Effector memory CD8-positive, alpha-beta T cell (primary cell): ENCODE results near the gene TMEM45B.

Source experiments
- ATAC-seq: fragments of 150-1000 bp; cut with Tn5 transposase; replicated peaks from 2 replicates; pipeline ENCODE4 v1.10.0; 2021; ENCODE audit warnings: mild to moderate bottlenecking, moderate library complexity
- DNase-seq, 3 experiments: peaks; one replicate each; pipeline ENCODE4 v3.0.0; 2021
- H3K27ac Mint-ChIP-seq, 2 donors: one replicate each; pipeline ENCODE4 v1.8.0; 2022; ENCODE audit warnings: mild to moderate bottlenecking in 2 of 2, mixed read lengths in 2 of 2, moderate library complexity in 2 of 2
- H3K27me3 Mint-ChIP-seq, 2 donors: one replicate each; pipeline ENCODE4 v1.8.0; 2022; ENCODE audit warnings: mixed read lengths in 2 of 2
- H3K36me3 Mint-ChIP-seq: one replicate; pipeline ENCODE4 v1.8.0; 2022; ENCODE audit warnings: mild to moderate bottlenecking, moderate library complexity, mixed read lengths; ENCODE audit not compliant: insufficient read depth
- H3K4me1 Mint-ChIP-seq, 2 donors: one replicate each; pipeline ENCODE4 v1.8.0; 2022; ENCODE audit warnings: low read depth in 2 of 2, mixed read lengths in 2 of 2
- H3K4me3 Mint-ChIP-seq, 2 donors: one replicate each; pipeline ENCODE4 v1.8.0; 2022; ENCODE audit warnings: mild to moderate bottlenecking in 2 of 2, mixed read lengths in 2 of 2, moderate library complexity in 2 of 2
- H3K9me3 Mint-ChIP-seq, 2 donors: one replicate each; pipeline ENCODE4 v1.8.0; 2022; ENCODE audit warnings: mixed read lengths in 2 of 2

The TMEM45B gene

DNA sequence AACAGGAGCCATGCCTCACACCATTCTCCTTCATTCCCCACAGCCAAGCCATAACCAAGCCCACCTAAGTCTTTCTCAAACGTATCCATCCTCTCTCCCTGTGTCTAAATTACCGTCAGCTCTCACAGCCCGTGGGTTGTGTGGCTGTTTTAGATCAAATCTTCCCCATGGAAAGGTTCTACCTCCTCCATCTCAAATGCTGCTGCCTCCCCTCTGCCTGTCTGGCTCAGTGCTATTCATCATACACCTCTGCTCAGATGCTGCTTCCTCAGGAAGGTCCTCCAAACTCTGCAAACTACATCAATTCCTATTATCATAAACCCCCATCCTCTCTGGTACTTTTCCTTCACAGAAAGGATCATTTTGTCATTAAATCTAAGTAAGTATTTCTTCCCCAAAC is 64.7 kb downstream of the TMEM45B start:
- no peak for ATAC-seq
- Mint-ChIP-seq H3K4me3 (no peak overlapping the region), H3K4me1 (peaks cover 3% of the 10 kb centered on the region in 2 donors), H3K9me3 (no peaks in the 10 kb centered on the region), H3K36me3 (peaks cover 88% of the 10 kb centered on the region), H3K27me3 (no peaks in the 10 kb centered on the region), H3K27ac (peak overlapping the region; percentile 19 to 33)
- DNase-seq, result no peak

DNA sequence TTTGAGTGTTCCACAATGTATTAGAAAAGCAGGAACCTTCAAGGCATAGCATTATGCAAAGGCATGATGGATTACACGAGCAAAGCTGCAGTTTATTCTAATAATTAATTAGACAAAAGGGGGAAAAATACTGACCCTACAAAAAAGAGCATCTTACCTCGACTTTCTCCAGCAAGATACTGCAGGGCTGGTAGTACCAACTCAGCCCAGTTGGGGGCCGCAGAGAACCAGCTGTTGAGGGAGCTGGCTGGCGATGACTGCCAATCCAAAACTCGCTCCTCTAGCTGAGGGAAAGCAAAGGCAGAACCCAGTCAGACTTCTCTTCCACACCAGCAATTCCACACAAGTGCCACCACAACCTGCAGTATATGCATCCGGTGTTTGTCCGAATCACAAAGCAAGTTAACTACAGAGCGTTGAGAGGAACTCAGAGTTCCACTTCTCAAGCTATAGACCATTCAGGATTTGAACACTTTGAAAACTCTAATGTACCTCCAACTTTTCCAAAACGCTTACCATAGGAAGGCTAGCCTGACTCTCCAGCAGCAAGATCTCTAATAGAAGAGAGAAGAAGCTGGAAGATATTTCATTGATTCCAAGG is 66.0 kb downstream of the TMEM45B start:
- Mint-ChIP-seq H3K4me1 (peaks cover 3% of the 10 kb centered on the region in 2 donors), H3K36me3 (peaks cover 87% of the 10 kb centered on the region), H3K27me3 (no peaks in the 10 kb centered on the region), H3K27ac (no peak overlapping the region), H3K9me3 (no peaks in the 10 kb centered on the region), H3K4me3 (no peak overlapping the region)
- ATAC-seq (peak; percentile 39), DNase-seq (peak in 2 of 3 experiments; percentile 8 to 9)

DNA sequence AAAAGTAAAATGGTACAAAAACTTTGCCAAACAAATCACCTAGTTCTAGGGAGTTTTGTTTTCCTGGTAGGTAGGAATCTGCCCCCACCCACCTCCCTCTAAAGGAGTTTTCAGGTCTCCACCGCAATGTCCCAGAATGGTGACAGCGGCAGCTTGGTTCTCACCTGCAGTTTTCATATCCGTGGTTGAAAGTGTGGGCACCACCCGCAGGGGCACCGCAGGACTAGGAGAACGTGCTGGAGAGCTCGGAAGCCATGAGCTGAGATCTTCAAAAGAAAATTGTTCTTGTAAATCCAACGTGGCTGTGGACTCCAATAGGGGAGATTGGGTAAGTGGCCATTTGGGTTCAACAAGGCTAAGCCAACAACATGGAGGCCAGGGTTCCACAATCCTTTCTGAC is 68.9 kb downstream of the TMEM45B start:
- no peak for DNase-seq
- Mint-ChIP-seq H3K9me3 (no peaks in the 10 kb centered on the region), H3K27ac (no peak overlapping the region), H3K36me3 (peaks cover 83% of the 10 kb centered on the region), H3K27me3 (no peaks in the 10 kb centered on the region), H3K4me1 (peaks cover 7 to 8% of the 10 kb centered on the region in 2 donors), H3K4me3 (no peak overlapping the region)
- no peak for ATAC-seq

- ATAC-seq (no peak), DNase-seq (no peak)
- Mint-ChIP-seq H3K36me3 (peaks cover 80% of the 10 kb centered on the region), H3K27me3 (no peaks in the 10 kb centered on the region), H3K27ac (no peak overlapping the region), H3K9me3 (no peaks in the 10 kb centered on the region), H3K4me1 (peaks cover 6 to 7% of the 10 kb centered on the region in 2 donors), H3K4me3 (no peak overlapping the region)
Measured at GRCh38 chr11:129885381-129885780, 69.7 kb downstream of the TMEM45B start.

DNA sequence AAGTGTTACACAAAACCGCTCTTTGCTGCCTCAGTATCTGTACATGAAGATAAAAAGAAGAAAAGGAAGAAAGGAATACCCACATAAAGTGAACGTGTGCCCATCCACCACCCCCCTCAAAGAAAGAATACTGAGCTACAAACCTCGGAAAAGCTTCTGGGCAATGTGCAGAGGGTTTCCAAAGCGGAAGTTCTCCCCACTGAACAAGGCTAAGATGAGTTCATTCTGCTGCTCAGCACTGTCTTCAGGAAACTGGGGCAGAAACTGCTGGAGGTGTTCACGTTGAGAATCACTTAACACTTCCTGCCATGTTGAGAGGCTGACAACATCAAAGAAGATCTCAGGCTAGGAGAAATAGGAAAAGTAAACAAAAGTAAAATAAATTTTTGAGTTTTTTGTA is 72.8 kb downstream of the TMEM45B start:
- H3K4me1 Mint-ChIP-seq, result peaks cover 9 to 22% of the 10 kb centered on the region in 2 donors
- DNase-seq (no peak), ATAC-seq (peak; percentile 76)
- peaks cover 62% of the 10 kb centered on the region for H3K36me3 Mint-ChIP-seq
- no peaks in the 10 kb centered on the region for H3K9me3 Mint-ChIP-seq
- no peak overlapping the region for H3K4me3 Mint-ChIP-seq
- H3K27ac Mint-ChIP-seq, result peak overlapping the region; percentile 41 to 62
- H3K27me3 Mint-ChIP-seq, result no peaks in the 10 kb centered on the region

GRCh38 chr11:129894278-129895125 is 78.9 kb downstream of the TMEM45B start:
- ATAC-seq, result peak; percentile 12

DNA sequence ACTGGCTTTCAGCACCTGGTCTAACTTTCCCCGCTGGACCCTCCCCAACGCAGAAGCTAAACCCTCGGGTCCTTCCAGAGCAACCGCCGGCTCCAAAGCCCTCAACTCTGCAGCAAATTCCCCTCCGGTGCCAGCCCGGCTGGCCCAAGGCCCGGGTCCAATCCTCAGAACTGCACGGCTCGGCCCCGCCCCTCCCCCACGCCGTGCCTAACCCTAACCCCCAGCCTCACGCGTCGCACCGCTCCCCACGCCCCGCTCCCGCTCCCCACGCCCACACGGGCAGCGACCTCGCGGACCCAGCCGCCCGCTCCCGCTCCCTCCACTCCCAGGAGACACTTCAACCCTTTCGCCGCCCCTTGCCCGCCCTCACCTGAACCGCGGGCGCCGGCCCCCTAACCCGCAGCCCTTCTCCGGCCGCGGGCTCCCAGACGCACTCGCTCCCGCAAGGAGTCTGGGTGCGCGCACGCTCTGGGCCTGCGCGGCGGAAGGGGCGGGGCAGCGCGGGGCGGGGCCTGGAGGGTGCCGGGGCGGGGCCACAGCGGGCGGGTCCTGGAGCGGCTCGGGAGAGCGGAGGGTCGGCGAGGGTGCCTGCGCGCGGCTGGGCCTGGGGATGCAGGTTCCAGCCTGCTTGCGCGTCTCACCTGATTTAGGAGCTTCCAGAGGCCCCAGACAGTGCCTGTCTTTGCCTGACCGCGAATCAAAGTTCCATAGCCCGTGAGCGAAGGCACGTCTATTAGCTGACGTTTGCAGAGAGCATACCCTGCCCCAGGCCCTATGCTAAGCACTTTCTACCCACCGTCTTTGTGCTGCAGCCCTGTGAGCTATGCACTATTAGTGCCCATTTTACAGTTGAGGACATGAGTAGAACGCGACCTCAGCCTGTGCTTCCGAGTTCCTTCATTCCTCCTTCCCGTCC is 79.7 kb downstream of the TMEM45B start, which contains the start of gene NFRKB:
TSS of gene NFRKB (minus strand) at position 453 of the 916 bp plus-strand sequence. CDS start 2,729 bp downstream, outside the sequence.
- Mint-ChIP-seq H3K4me3 (peak within 1 kb of the TSS; percentile 92 to 95), H3K4me1 (peaks cover 14 to 31% of the 10 kb centered on the region in 2 donors), H3K36me3 (peaks cover 24% of the 10 kb centered on the region), H3K27me3 (no peaks in the 10 kb centered on the region), H3K9me3 (no peaks in the 10 kb centered on the region), H3K27ac (peak within 1 kb of the TSS; percentile 78 to 94)
- peak; percentile 72 to 85 (median 83) for DNase-seq
- peak; percentile 94 for ATAC-seq

More at GRCh38 chr11:129894278-129895125, 78.9 kb downstream of the TMEM45B start:
- H3K4me3 Mint-ChIP-seq, result peak overlapping the region; percentile 92 to 95
- DNase-seq, result peak in 1 of 3 experiments; percentile 20
- peak overlapping the region; percentile 75 to 94 for H3K27ac Mint-ChIP-seq
- H3K9me3 Mint-ChIP-seq, result no peaks in the 10 kb centered on the region
- H3K27me3 Mint-ChIP-seq, result no peaks in the 10 kb centered on the region
- H3K36me3 Mint-ChIP-seq, result peaks cover 19% of the 10 kb centered on the region
- H3K4me1 Mint-ChIP-seq, result peaks cover 15 to 34% of the 10 kb centered on the region in 2 donors

DNA sequence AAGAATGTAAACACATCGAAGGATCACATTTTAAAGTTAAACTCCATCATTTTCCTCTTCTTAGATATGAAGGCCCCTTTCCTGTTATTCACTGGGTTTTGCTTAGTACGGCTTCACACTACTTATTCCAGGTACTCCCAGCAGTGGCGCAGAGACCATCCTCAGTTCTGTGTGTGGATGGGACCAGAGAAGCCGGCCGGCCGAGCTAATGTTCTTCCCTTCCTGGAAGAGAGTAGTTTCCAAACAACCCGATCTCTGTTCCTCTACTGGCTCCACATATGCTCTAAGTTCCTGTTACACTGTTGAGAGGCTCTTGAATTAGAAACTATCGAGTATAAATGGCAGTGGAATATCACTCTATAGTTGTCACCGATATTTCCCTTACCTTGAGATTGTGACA is 80.4 kb downstream of the TMEM45B start:
- H3K4me3 Mint-ChIP-seq, result peak overlapping the region; percentile 92 to 95
- H3K27ac Mint-ChIP-seq, result peak overlapping the region; percentile 78 to 94
- peaks cover 14 to 31% of the 10 kb centered on the region in 2 donors for H3K4me1 Mint-ChIP-seq
- ATAC-seq (no peak), DNase-seq (no peak)
- H3K27me3 Mint-ChIP-seq, result no peaks in the 10 kb centered on the region
- no peaks in the 10 kb centered on the region for H3K9me3 Mint-ChIP-seq
- H3K36me3 Mint-ChIP-seq, result peaks cover 27% of the 10 kb centered on the region

- no peak overlapping the region for H3K4me3 Mint-ChIP-seq
- H3K36me3 Mint-ChIP-seq, result peaks cover 31% of the 10 kb centered on the region
- ATAC-seq, result no peak
- H3K9me3 Mint-ChIP-seq, result no peaks in the 10 kb centered on the region
- H3K4me1 Mint-ChIP-seq, result no peaks in the 10 kb centered on the region
- DNase-seq, result no peak
- H3K27ac Mint-ChIP-seq, result no peak overlapping the region
- no peaks in the 10 kb centered on the region for H3K27me3 Mint-ChIP-seq
Measured at GRCh38 chr11:129905402-129905801, 89.8 kb downstream of the TMEM45B start.
